HCT116 (cell line): ENCODE results near the gene RCL1. TPM values are rescaled to one million over a fixed set of nuclear protein-coding genes. Genes with fewer than 3 reads are reported as not detected.

Experiments used
- ATAC-seq: fragments of 200-7000 bp; cut with Tn5 transposase; 2 replicates; pipeline ENCODE4 v1.9.1; 2020; ENCODE audit warnings: mild to moderate bottlenecking, moderate library complexity
- BruUV-seq: library from RNA; stranded (reverse); fragments of 400-500 nt; replicated peaks from 2 replicates; lab custom pipeline; 2021; lab: Mats Ljungman, UMichigan
- CTCF ChIA-PET: fragments of 300-600 bp; sonication (Branson Sonifier 250); formaldehyde crosslinking; loops from one replicate; lab custom pipeline; 2021; ENCODE audit warnings: antibody characterized with exemption; lab: Charles Lee
- POLR2A ChIA-PET: fragments of 300-600, 350-600 bp; sonication (Branson Sonifier 250); formaldehyde crosslinking; loops from one replicate; lab custom pipeline; 2021; ENCODE audit warnings: antibody characterized with exemption; lab: Charles Lee
- RAD21 ChIA-PET, 2 experiments: fragments of 300-600 bp; sonication (Branson Sonifier 250); formaldehyde crosslinking; loops; one replicate each; lab custom pipeline; 2023; ENCODE audit warnings: low total read pairs in 2 of 2; ENCODE audit not compliant: uncharacterized antibody in 2 of 2, unreplicated experiment in 2 of 2, low non-redundant PET in 1 of 2; lab: Charles Lee
- DNase-seq: peaks from one replicate; pipeline ENCODE4 v3.0.0-alpha.2; 2010; ENCODE audit warnings: low read depth, low spot score
- H2AFZ ChIP-seq: fragments of 200-600 bp; shearing (Covaris generic), sonication (generic); 2 replicates; pipeline ENCODE4 v1.6.1; 2017; ENCODE audit warnings: low read depth, mixed run types, mixed read lengths, antibody characterized with exemption, low read length; ENCODE audit not compliant: poor library complexity, severe bottlenecking
- H3K27ac ChIP-seq: 2 replicates; pipeline ENCODE4 v1.5.1; 2012; ENCODE audit warnings: low read depth, low read length
- H3K27me3 ChIP-seq: fragments of 200-600 bp; sonication (generic); 2 replicates; pipeline ENCODE4 v1.6.1; 2016; ENCODE audit warnings: mixed run types, low read length, mixed read lengths; ENCODE audit not compliant: insufficient read depth
- H3K36me3 ChIP-seq, 2 experiments: fragments of 200-500 bp in 1 of 2; fragments of 200-600 bp in 1 of 2; sonication (Bioruptor generic) in 1 of 2; sonication (generic) in 1 of 2; 2 replicates each; pipeline versions ENCODE4 v1.5.1 to v1.6.1; 2014 to 2016; ENCODE audit warnings: low read length in 2 of 2, inconsistent platforms in 1 of 2, mixed read lengths in 1 of 2, mixed run types in 1 of 2; ENCODE audit not compliant: insufficient read depth in 2 of 2, control insufficient read depth in 1 of 2
- H3K4me1 ChIP-seq, 2 experiments: fragments of 200-600 bp in 1 of 2; sonication (generic) in 1 of 2; 2 replicates each; pipeline versions ENCODE4 v1.5.1 to v1.6.1; 2012 to 2017; ENCODE audit warnings: low read length in 2 of 2, inconsistent platforms in 1 of 2, mild to moderate bottlenecking in 1 of 2, mixed read lengths in 1 of 2, mixed run types in 1 of 2, moderate library complexity in 1 of 2; ENCODE audit not compliant: insufficient read depth in 2 of 2, control insufficient read depth in 1 of 2
- H3K4me2 ChIP-seq: fragments of 200-600 bp; sonication (generic); 2 replicates; pipeline ENCODE4 v1.6.1; 2017; ENCODE audit warnings: mixed run types, low read length, mixed read lengths
- H3K4me3 ChIP-seq, 2 experiments: fragments of 200-600 bp in 1 of 2; sonication (generic) in 1 of 2; replicated peaks in 1 of 2; 2 replicates each; pipeline ENCODE4 v1.5.1; 2011 to 2016; ENCODE audit warnings: low read length in 2 of 2, control low read depth in 1 of 2, low read depth in 1 of 2, mild to moderate bottlenecking in 1 of 2, mixed read lengths in 1 of 2, mixed run types in 1 of 2
- H3K79me2 ChIP-seq: fragments of 200-600 bp; sonication (generic); 2 replicates; pipeline ENCODE4 v1.6.1; 2017; ENCODE audit warnings: mild to moderate bottlenecking, mixed run types, low read length, moderate library complexity, mixed read lengths; ENCODE audit not compliant: insufficient read depth
- H3K9ac ChIP-seq: fragments of 200-600 bp; sonication (generic); 2 replicates; pipeline ENCODE4 v1.6.1; 2016; ENCODE audit warnings: low read length, mixed read lengths
- H3K9me2 ChIP-seq: fragments of 200-600 bp; sonication (generic), shearing (Covaris generic); 2 replicates; pipeline ENCODE4 v1.6.1; 2017; ENCODE audit warnings: mixed run types, mild to moderate bottlenecking, moderate library complexity; ENCODE audit not compliant: insufficient read depth
- H3K9me3 ChIP-seq, 2 experiments: fragments of 200-500 bp in 1 of 2; fragments of 200-600 bp in 1 of 2; sonication (Bioruptor generic) in 1 of 2; sonication (generic) in 1 of 2; 2 replicates each; pipeline ENCODE4 v1.6.1; 2014 to 2017; ENCODE audit warnings: low read length in 2 of 2, mixed read lengths in 2 of 2, inconsistent platforms in 1 of 2, low read depth in 1 of 2, mild to moderate bottlenecking in 1 of 2, mixed run types in 1 of 2, moderate library complexity in 1 of 2; ENCODE audit not compliant: control insufficient read depth in 1 of 2, insufficient read depth in 1 of 2
- H4K20me1 ChIP-seq: fragments of 200-600 bp; sonication (generic), shearing (Covaris generic); 2 replicates; pipeline ENCODE4 v1.6.1; 2017; ENCODE audit warnings: mixed run types, mild to moderate bottlenecking, moderate library complexity; ENCODE audit not compliant: insufficient read depth
- CEBPB ChIP-seq: IDR thresholded peaks from 2 replicates; pipeline ENCODE4 v1.6.1; 2012; ENCODE audit warnings: low read depth
- EGR1 ChIP-seq: IDR thresholded peaks from 2 replicates; pipeline ENCODE4 v1.6.1; 2012; ENCODE audit warnings: low read depth
- EZH2phosphoT487 ChIP-seq: fragments of 200-600 bp; IDR thresholded peaks from 2 replicates; pipeline ENCODE4 v1.6.1; 2018; ENCODE audit warnings: antibody characterized with exemption, borderline replicate concordance
- JUND ChIP-seq: IDR thresholded peaks from 2 replicates; pipeline ENCODE4 v1.6.1; 2012
- POLR2A ChIP-seq: IDR thresholded peaks from 2 replicates; pipeline ENCODE4 v1.7.0; 2011; ENCODE audit warnings: borderline replicate concordance; ENCODE audit not compliant: insufficient read depth, insufficient read length; ENCODE audit errors: extremely low read depth
- POLR2AphosphoS5 ChIP-seq: IDR thresholded peaks from 2 replicates; pipeline ENCODE4 v1.6.1; 2011; ENCODE audit warnings: mild to moderate bottlenecking, low read depth, low read length, moderate library complexity
- RAD21 ChIP-seq: IDR thresholded peaks from 2 replicates; pipeline ENCODE4 v1.6.1; 2012; ENCODE audit warnings: low read depth, mild to moderate bottlenecking
- SIN3A ChIP-seq: IDR thresholded peaks from 2 replicates; pipeline ENCODE4 v1.6.1; 2012; ENCODE audit warnings: low read depth
- SP1 ChIP-seq: IDR thresholded peaks from 2 replicates; pipeline ENCODE4 v1.6.1; 2012; ENCODE audit warnings: low read depth
- TCF7L2 ChIP-seq: IDR thresholded peaks from 2 replicates; pipeline ENCODE4 v1.7.0; 2011; ENCODE audit warnings: borderline replicate concordance, inconsistent platforms; ENCODE audit not compliant: insufficient read depth, insufficient read length; ENCODE audit errors: extremely low read depth
- ZFX ChIP-seq: fragments of 450-650 bp; IDR thresholded peaks from 2 replicates; pipeline ENCODE4 v1.6.1; 2017
- ZNF274 ChIP-seq: fragments of 200-500 bp; sonication (Bioruptor generic); IDR thresholded peaks from 2 replicates; pipeline ENCODE4 v1.6.1; 2014; ENCODE audit warnings: mild to moderate bottlenecking, low read depth, low read length, inconsistent platforms
- intact Hi-C: fragments of 100-400 bp; cut with micrococcal nuclease; formaldehyde crosslinking; loops from 2 replicates; pipeline ENCODE4 v1.10.0; 2022
- total RNA-seq: library from RNA; stranded (reverse); gene quantifications from one replicate; pipeline ENCODE4 v1.2.1, GENCODE V29; 2021; ENCODE audit not compliant: unreplicated experiment
- TF ChIP-seq, protein P1 (sequence below): IDR thresholded peaks from 2 replicates; pipeline ENCODE4 v1.6.1; 2012
- TF ChIP-seq, protein P2 (sequence below), 3 experiments: fragments of 200-600 bp in 1 of 3; sonication (generic) in 1 of 3; IDR thresholded peaks in 2 of 3; conservative IDR thresholded peaks in 1 of 3; 2 replicates each; pipeline ENCODE4 v1.5.1; 2012 to 2017; ENCODE audit warnings: low read depth in 2 of 3, low read length in 2 of 3, antibody characterized with exemption in 1 of 3, borderline replicate concordance in 1 of 3, control low read depth in 1 of 3, mild to moderate bottlenecking in 1 of 3, mixed read lengths in 1 of 3, mixed run types in 1 of 3, moderate library complexity in 1 of 3; ENCODE audit not compliant: insufficient read depth in 1 of 3
- TF ChIP-seq, protein P3 (sequence below): IDR thresholded peaks from 2 replicates; pipeline ENCODE4 v1.6.1; 2011; ENCODE audit warnings: mild to moderate bottlenecking, low read length, moderate library complexity; ENCODE audit not compliant: insufficient replicate concordance; ENCODE audit errors: extremely low read depth

The RCL1 gene
- total RNA-seq, 1 experiment from 2014 or later = 29.9 TPM

DNA sequence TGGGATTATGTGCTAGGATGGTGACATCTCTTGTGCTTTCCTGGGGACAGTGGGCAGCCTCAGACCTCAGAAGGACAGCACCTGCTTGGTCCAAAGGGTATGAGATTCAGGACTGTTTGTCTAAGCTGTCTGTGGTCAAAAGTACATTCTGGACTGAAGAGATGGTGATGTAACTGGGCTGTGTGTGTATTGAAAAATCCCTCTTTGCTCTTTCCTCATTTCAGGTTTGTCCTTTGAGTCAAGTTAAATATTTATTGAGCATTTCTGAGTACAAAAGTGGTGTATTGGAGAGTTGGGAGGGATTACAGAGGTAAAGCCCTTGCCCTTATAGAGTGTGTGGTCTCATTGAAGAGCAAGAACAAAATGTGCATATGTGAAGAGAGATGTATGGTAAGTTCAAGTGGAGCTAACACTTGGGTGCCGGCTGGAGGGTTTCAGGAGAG, 46.7 kb downstream of the RCL1 start:
- Histone ChIP-seq H3K4me2 (no peak overlapping the region), H3K9me2 (no peaks in the 10 kb centered on the region), H3K4me3 (no peak overlapping the region), H3K27ac (no peak overlapping the region), H4K20me1 (no peaks in the 10 kb centered on the region; the same call in 1 of the 2 replicates), H3K9ac (no peak overlapping the region), H2AFZ (no peak overlapping the region), H3K79me2 (peaks cover 48% of the 10 kb centered on the region; the same call in 1 of the 2 replicates), H3K9me3 (no peaks in the 10 kb centered on the region), H3K36me3 (peaks cover 8 to 9% of the 10 kb centered on the region in 2 experiments; a peak in 3 of 4 replicates), H3K27me3 (no peaks in the 10 kb centered on the region), H3K4me1 (no peaks in the 10 kb centered on the region)
- ChIA-PET POLR2A (no interaction called here), RAD21 (no interaction called here), CTCF (no interaction called here)
- intact Hi-C loops = no loop called here
- BruUV-seq = no TSS peak
- ATAC-seq (no peak), DNase-seq (no peak)
- no peak for TF ChIP-seq SP1

DNA sequence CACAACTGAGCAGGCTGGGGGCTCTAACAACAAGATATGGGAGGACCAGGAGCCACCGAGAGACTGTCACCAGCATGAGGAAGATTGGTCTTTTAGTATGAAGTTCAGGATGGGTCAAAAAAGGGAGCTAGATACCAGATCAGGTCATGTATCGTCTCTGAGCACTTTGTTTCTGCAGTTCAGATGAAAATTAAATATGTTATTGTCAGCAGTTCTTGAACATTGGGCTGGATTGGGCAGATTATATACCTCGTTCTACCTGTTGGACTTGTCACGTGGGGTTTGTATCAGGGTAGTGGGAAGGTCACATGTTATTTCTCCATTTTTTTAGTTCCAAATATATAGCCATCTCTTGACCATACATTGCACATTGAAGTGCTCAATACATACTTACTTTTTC, 47.3 kb downstream of the RCL1 start:
- H2AFZ ChIP-seq = no peak overlapping the region
- no TSS peak for BruUV-seq
- POLR2A ChIA-PET = no interaction called here

More for the DNA sequence above, 47.3 kb downstream of the RCL1 start:
- ChIA-PET RAD21 (no interaction called here), CTCF (no interaction called here)
- ATAC-seq = no peak
- DNase-seq = no peak
- Histone ChIP-seq H3K4me2 (no peak overlapping the region), H3K9me3 (no peaks in the 10 kb centered on the region), H3K27ac (no peak overlapping the region), H3K4me3 (no peak overlapping the region), H3K36me3 (peaks cover 13 to 14% of the 10 kb centered on the region in 2 experiments; a peak in 3 of 4 replicates), H3K27me3 (no peaks in the 10 kb centered on the region), H3K9me2 (no peaks in the 10 kb centered on the region), H3K79me2 (peaks cover 45% of the 10 kb centered on the region; the same call in 1 of the 2 replicates), H3K4me1 (no peaks in the 10 kb centered on the region), H3K9ac (no peak overlapping the region), H4K20me1 (no peaks in the 10 kb centered on the region; the same call in 1 of the 2 replicates)
- intact Hi-C loops = no loop called here
- TF ChIP-seq TCF7L2 (no peak), POLR2AphosphoS5 (no peak), RAD21 (no peak), EGR1 (no peak), POLR2A (no peak), ZFX (no peak), ZNF274 (no peak), JUND (no peak), EZH2phosphoT487 (no peak), CEBPB (no peak), SIN3A (no peak), SP1 (no peak)
- TF ChIP-seq, protein P1, sequence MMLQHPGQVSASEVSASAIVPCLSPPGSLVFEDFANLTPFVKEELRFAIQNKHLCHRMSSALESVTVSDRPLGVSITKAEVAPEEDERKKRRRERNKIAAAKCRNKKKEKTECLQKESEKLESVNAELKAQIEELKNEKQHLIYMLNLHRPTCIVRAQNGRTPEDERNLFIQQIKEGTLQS = no peak
- TF ChIP-seq, protein P2, sequence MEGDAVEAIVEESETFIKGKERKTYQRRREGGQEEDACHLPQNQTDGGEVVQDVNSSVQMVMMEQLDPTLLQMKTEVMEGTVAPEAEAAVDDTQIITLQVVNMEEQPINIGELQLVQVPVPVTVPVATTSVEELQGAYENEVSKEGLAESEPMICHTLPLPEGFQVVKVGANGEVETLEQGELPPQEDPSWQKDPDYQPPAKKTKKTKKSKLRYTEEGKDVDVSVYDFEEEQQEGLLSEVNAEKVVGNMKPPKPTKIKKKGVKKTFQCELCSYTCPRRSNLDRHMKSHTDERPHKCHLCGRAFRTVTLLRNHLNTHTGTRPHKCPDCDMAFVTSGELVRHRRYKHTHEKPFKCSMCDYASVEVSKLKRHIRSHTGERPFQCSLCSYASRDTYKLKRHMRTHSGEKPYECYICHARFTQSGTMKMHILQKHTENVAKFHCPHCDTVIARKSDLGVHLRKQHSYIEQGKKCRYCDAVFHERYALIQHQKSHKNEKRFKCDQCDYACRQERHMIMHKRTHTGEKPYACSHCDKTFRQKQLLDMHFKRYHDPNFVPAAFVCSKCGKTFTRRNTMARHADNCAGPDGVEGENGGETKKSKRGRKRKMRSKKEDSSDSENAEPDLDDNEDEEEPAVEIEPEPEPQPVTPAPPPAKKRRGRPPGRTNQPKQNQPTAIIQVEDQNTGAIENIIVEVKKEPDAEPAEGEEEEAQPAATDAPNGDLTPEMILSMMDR (IDR thresholded peaks at IDR 0.05 in 2 of 3, conservative IDR thresholded peaks at IDR 0.05 in 1 of 3; ENCODE audit: borderline replicate concordance in 1 of 3, insufficient read depth in 1 of 3, low read depth in 2 of 3, low read length in 2 of 3) = no peak
- TF ChIP-seq, protein P3, sequence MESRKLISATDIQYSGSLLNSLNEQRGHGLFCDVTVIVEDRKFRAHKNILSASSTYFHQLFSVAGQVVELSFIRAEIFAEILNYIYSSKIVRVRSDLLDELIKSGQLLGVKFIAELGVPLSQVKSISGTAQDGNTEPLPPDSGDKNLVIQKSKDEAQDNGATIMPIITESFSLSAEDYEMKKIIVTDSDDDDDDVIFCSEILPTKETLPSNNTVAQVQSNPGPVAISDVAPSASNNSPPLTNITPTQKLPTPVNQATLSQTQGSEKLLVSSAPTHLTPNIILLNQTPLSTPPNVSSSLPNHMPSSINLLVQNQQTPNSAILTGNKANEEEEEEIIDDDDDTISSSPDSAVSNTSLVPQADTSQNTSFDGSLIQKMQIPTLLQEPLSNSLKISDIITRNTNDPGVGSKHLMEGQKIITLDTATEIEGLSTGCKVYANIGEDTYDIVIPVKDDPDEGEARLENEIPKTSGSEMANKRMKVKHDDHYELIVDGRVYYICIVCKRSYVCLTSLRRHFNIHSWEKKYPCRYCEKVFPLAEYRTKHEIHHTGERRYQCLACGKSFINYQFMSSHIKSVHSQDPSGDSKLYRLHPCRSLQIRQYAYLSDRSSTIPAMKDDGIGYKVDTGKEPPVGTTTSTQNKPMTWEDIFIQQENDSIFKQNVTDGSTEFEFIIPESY = no peak
